Choroid plexus epithelial cell (primary cell): ENCODE data around the gene CLP1.

ENCODE experiments used
- DNase-seq: peaks from one replicate; pipeline ENCODE4 v3.0.0-alpha.2; 2010; ENCODE audit warnings: low read depth
- H3K4me3 ChIP-seq: 2 replicates; pipeline ENCODE4 v1.5.1; 2011; ENCODE audit warnings: low read depth, mild to moderate bottlenecking, control low read depth, low read length, moderate library complexity
- TF ChIP-seq, protein P1 (sequence below): conservative IDR thresholded peaks from 2 replicates; pipeline ENCODE4 v1.5.1; 2011; ENCODE audit warnings: low read depth, mild to moderate bottlenecking, control low read depth, inconsistent platforms, low read length, moderate library complexity

CLP1 gene

GRCh38 chr11:57663975-57664374 lies 6.4 kb downstream of the CLP1 start:
- TF ChIP-seq, protein P1, sequence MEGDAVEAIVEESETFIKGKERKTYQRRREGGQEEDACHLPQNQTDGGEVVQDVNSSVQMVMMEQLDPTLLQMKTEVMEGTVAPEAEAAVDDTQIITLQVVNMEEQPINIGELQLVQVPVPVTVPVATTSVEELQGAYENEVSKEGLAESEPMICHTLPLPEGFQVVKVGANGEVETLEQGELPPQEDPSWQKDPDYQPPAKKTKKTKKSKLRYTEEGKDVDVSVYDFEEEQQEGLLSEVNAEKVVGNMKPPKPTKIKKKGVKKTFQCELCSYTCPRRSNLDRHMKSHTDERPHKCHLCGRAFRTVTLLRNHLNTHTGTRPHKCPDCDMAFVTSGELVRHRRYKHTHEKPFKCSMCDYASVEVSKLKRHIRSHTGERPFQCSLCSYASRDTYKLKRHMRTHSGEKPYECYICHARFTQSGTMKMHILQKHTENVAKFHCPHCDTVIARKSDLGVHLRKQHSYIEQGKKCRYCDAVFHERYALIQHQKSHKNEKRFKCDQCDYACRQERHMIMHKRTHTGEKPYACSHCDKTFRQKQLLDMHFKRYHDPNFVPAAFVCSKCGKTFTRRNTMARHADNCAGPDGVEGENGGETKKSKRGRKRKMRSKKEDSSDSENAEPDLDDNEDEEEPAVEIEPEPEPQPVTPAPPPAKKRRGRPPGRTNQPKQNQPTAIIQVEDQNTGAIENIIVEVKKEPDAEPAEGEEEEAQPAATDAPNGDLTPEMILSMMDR = no peak
- no peak for DNase-seq
- H3K4me3 ChIP-seq = no peak overlapping the region

DNA sequence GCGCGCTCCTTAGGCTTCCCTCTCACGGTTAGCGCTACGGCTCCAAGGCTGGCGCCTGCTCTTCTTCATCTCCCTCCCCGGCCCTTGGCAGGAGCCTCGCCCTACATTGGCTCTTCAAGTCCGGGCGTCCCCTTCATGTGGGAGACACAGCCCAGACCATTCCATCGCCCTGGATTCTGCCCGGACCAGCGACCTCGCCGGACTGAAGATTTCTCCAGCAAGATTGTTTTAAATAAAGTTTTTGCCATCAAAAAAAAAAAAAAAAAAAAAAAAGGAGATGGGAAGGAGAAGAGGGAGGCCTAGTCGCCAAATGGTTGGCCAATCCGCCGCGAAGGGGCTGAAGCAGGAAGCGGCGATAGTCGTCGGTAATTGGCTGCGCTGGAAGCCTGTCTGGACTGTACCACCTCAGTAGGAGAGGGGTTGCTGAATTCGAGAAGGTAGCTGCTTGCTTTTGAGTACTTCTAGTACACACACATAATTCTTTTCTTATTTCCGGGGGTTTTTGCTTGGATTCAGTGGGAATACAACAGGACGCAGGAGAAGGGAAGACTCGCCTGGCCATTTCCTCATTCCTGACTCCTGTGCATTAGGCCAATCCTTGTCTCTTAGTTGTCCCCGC lies 9.7 kb downstream of the CLP1 start:
- DNase-seq = peak; percentile 100
- TF ChIP-seq, protein P1 = no peak
- H3K4me3 ChIP-seq = peak overlapping the region; percentile 98

GRCh38 chr11:57667736-57668433 lies 10.3 kb downstream of the CLP1 start, which contains the start of gene ZDHHC5:
ZDHHC5 (plus strand) TSS chr11:57668114; CDS start chr11:57673091, 4,977 bp downstream.
- TF ChIP-seq, protein P1 = peak; percentile 15
- DNase-seq = peak; percentile 100
- H3K4me3 ChIP-seq = peak within 1 kb of the TSS; percentile 98

DNA sequence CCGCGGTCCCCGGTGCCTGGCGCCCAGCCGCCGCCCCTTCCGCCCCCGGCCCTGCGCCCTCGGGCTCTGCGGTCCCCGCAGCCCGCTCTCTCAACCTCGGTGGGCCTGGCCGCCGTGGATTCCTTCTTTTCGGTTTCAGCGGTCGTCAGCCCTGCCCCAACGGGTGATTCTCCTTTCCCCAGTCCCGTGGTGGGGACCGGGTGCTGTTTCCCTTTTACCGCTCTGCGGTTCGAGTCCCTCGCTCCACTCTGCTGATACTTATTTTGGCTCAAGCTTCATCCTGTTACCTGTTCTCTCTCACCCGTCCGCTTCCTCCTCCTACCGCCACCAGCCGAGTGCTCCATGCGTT lies 10.8 kb downstream of the CLP1 start:
- TF ChIP-seq, protein P1 = no peak
- no peak for DNase-seq
- peak overlapping the region; percentile 98 for H3K4me3 ChIP-seq

DNA sequence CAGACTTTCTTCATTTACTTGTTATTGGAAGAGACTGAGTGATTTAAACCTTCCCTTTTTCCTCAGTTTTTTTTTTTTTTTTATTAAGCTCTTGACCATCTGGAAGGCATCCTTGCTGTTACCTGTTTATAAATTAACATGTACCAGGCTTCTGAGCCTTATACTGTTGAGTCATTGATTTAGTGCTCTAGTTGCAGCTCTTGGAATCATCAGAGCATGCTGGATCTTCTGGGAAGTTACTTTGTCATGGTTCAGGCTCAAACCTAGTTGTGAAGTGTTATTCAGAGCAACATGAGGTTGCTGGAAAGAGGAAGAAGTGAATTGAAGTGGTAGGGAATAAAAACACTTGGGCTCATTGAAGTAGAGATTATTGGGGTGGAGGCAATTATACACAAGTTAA lies 16.7 kb downstream of the CLP1 start:
- TF ChIP-seq, protein P1 = no peak
- no peak for DNase-seq
- no peak overlapping the region for H3K4me3 ChIP-seq

- H3K4me3 ChIP-seq = no peak overlapping the region
- DNase-seq = no peak
- TF ChIP-seq, protein P1 = no peak
Measured at GRCh38 chr11:57675176-57675941, 17.8 kb downstream of the CLP1 start.
